HFF-Myc (cell line): Measurements from ENCODE around the gene SYNCRIP.

ENCODE experiments used
- DNase-seq: peaks from one replicate; pipeline ENCODE4 v3.0.0-alpha.2; 2011; ENCODE audit warnings: low read depth; ENCODE audit errors: extremely low read depth
- H3K4me3 ChIP-seq: replicated peaks from 2 replicates; pipeline ENCODE4 v1.5.1; 2011; ENCODE audit warnings: low read depth, mild to moderate bottlenecking, control low read depth, low read length
- CTCF ChIP-seq: IDR thresholded peaks from 2 replicates; pipeline ENCODE4 v1.5.1; 2012; ENCODE audit warnings: mild to moderate bottlenecking, low read depth, low read length, control low read depth; ENCODE audit errors: missing control alignments

SYNCRIP gene

GRCh38 chr6:85620308-85620707 is 22.4 kb downstream of the SYNCRIP start:
- no peak for TF ChIP-seq CTCF
- H3K4me3 ChIP-seq: no peak overlapping the region
- DNase-seq: no peak

GRCh38 chr6:85614780-85615179 is 27.9 kb downstream of the SYNCRIP start:
- DNase-seq: no peak
- no peak overlapping the region for H3K4me3 ChIP-seq
- no peak for TF ChIP-seq CTCF

GRCh38 chr6:85612690-85613474 is 29.8 kb downstream of the SYNCRIP start:
- no peak for TF ChIP-seq CTCF
- H3K4me3 ChIP-seq: no peak overlapping the region
- no peak for DNase-seq

GRCh38 chr6:85610182-85610895 is 32.3 kb downstream of the SYNCRIP start:
- no peak overlapping the region for H3K4me3 ChIP-seq
- DNase-seq: no peak
- TF ChIP-seq CTCF: no peak

GRCh38 chr6:85602100-85602499 is 40.6 kb downstream of the SYNCRIP start:
- TF ChIP-seq CTCF: no peak
- H3K4me3 ChIP-seq: no peak overlapping the region
- DNase-seq: no peak

GRCh38 chr6:85600713-85601313 is 41.9 kb downstream of the SYNCRIP start:
- no peak overlapping the region for H3K4me3 ChIP-seq
- no peak for TF ChIP-seq CTCF
- no peak for DNase-seq
